HEK293 (cell line): Measurements from ENCODE around the gene SF3B2.

Source experiments
- SETDB1 ChIP-seq: IDR thresholded peaks from one replicate; pipeline ENCODE4 v1.6.1; 2017; ENCODE audit warnings: mild to moderate bottlenecking, low read length, moderate library complexity, mixed read lengths; ENCODE audit not compliant: insufficient read length
- ZBTB21 ChIP-seq: fragments of 450-650 bp; formaldehyde crosslinking; IDR thresholded peaks from 2 replicates; pipeline ENCODE4 v1.5.1; 2017; ENCODE audit warnings: missing biosample characterization, missing genetic modification characterization
- ZNF114 ChIP-seq: fragments of 450-650 bp; formaldehyde crosslinking; IDR thresholded peaks from 2 replicates; pipeline ENCODE4 v1.5.0; 2017; ENCODE audit warnings: missing biosample characterization, missing genetic modification characterization
- ZNF266 ChIP-seq: fragments of 450-650 bp; formaldehyde crosslinking; IDR thresholded peaks from 2 replicates; pipeline ENCODE4 v1.5.1; 2016; ENCODE audit warnings: missing biosample characterization, missing genetic modification characterization, low read depth
- ZNF558 ChIP-seq: fragments of 450-650 bp; formaldehyde crosslinking; IDR thresholded peaks from 2 replicates; pipeline ENCODE4 v1.5.1; 2016; ENCODE audit warnings: missing biosample characterization, missing genetic modification characterization
- ZNF623 ChIP-seq: fragments of 450-650 bp; formaldehyde crosslinking; IDR thresholded peaks from 2 replicates; pipeline ENCODE4 v1.5.1; 2016; ENCODE audit warnings: missing biosample characterization, missing genetic modification characterization
- ZNF670 ChIP-seq: fragments of 450-650 bp; formaldehyde crosslinking; IDR thresholded peaks from 2 replicates; pipeline ENCODE4 v1.5.1; 2016; ENCODE audit warnings: missing biosample characterization, missing genetic modification characterization, low read depth
- TF ChIP-seq, protein P1 (sequence below): fragments of 450-650 bp; formaldehyde crosslinking; IDR thresholded peaks from 2 replicates; pipeline ENCODE4 v1.5.1; 2016; ENCODE audit warnings: missing biosample characterization, missing genetic modification characterization
- TF ChIP-seq, protein P2 (sequence below): IDR thresholded peaks from 2 replicates; pipeline ENCODE4 v1.6.1; 2011; ENCODE audit warnings: mild to moderate bottlenecking, low read depth, low read length, borderline replicate concordance

DNA sequence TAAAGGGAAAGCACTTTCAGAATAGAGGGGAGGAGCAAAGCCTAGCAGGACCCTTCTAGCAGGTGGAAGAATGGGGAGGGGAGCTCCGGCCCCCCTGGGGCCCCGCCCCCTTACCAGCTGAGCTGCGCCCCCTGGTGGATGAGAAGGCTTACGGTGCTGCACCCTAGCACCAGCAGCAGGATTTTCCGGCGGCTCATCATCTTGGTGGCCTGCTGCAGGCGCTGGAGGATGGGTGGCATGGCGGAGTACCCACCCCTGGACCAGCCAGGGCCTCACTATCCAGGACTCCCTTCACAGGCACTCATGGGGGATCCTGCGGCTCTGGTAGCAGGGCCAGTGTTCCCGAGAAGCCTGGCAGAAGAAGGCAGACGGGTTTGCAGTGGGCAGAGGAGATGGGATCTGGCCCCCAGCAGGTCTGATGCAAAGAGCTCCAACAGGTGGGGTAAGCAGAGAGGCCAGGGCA lies 7.0 kb upstream of the SF3B2 start:
- TF ChIP-seq ZNF558: no peak
- TF ChIP-seq, protein P1, sequence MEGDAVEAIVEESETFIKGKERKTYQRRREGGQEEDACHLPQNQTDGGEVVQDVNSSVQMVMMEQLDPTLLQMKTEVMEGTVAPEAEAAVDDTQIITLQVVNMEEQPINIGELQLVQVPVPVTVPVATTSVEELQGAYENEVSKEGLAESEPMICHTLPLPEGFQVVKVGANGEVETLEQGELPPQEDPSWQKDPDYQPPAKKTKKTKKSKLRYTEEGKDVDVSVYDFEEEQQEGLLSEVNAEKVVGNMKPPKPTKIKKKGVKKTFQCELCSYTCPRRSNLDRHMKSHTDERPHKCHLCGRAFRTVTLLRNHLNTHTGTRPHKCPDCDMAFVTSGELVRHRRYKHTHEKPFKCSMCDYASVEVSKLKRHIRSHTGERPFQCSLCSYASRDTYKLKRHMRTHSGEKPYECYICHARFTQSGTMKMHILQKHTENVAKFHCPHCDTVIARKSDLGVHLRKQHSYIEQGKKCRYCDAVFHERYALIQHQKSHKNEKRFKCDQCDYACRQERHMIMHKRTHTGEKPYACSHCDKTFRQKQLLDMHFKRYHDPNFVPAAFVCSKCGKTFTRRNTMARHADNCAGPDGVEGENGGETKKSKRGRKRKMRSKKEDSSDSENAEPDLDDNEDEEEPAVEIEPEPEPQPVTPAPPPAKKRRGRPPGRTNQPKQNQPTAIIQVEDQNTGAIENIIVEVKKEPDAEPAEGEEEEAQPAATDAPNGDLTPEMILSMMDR (tag by site-specific recombination): peak; percentile 78
- no peak for TF ChIP-seq ZNF623 (tag by site-specific recombination)
- TF ChIP-seq, protein P2, sequence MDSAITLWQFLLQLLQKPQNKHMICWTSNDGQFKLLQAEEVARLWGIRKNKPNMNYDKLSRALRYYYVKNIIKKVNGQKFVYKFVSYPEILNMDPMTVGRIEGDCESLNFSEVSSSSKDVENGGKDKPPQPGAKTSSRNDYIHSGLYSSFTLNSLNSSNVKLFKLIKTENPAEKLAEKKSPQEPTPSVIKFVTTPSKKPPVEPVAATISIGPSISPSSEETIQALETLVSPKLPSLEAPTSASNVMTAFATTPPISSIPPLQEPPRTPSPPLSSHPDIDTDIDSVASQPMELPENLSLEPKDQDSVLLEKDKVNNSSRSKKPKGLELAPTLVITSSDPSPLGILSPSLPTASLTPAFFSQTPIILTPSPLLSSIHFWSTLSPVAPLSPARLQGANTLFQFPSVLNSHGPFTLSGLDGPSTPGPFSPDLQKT: no peak
- no peak for TF ChIP-seq SETDB1
- no peak for TF ChIP-seq ZNF114
- no peak for TF ChIP-seq ZNF266 (tag by site-specific recombination)
- no peak for TF ChIP-seq ZNF670 (tag by site-specific recombination)
- TF ChIP-seq ZBTB21 (tag by site-specific recombination): no peak
